Neural cell (in vitro differentiated cells): ENCODE data around the gene PTER.

Source experiments
- CTCF ChIP-seq: fragments of 450-650 bp; IDR thresholded peaks from 2 replicates; pipeline ENCODE4 v1.5.1; 2014; ENCODE audit warnings: antibody characterized with exemption, mild to moderate bottlenecking, moderate library complexity; ENCODE audit not compliant: poor library complexity, severe bottlenecking
- EP300 ChIP-seq: fragments of 450-650 bp; conservative IDR thresholded peaks from 2 replicates; pipeline ENCODE4 v1.6.1; 2014; ENCODE audit warnings: antibody characterized with exemption, mild to moderate bottlenecking, moderate library complexity; ENCODE audit not compliant: poor library complexity, severe bottlenecking
- EZH2 ChIP-seq: fragments of 200-600, 300-800 bp; shearing (Covaris generic), sonication (generic); IDR thresholded peaks from 2 replicates; pipeline ENCODE4 v1.6.1; 2014; ENCODE audit warnings: antibody characterized with exemption, low read length, borderline replicate concordance, mild to moderate bottlenecking; ENCODE audit not compliant: insufficient read depth, poor library complexity, severe bottlenecking
- MXI1 ChIP-seq: fragments of 450-650 bp; conservative IDR thresholded peaks from 2 replicates; pipeline ENCODE4 v1.6.1; 2014; ENCODE audit warnings: antibody characterized with exemption, mild to moderate bottlenecking; ENCODE audit not compliant: poor library complexity, severe bottlenecking
- POLR2AphosphoS5 ChIP-seq: IDR thresholded peaks from 2 replicates; pipeline ENCODE4 v1.6.1; 2012
- REST ChIP-seq: IDR thresholded peaks from 2 replicates; pipeline ENCODE4 v1.6.1; 2012; ENCODE audit warnings: borderline replicate concordance
- SMC3 ChIP-seq: fragments of 450-650 bp; conservative IDR thresholded peaks from 2 replicates; pipeline ENCODE4 v1.6.1; 2014; ENCODE audit warnings: antibody characterized with exemption, mild to moderate bottlenecking, moderate library complexity; ENCODE audit not compliant: poor library complexity
- TAF1 ChIP-seq: IDR thresholded peaks from 2 replicates; pipeline ENCODE4 v1.6.1; 2012; ENCODE audit warnings: low read depth

- TF ChIP-seq TAF1: no peak
- no peak for TF ChIP-seq REST
- no peak for TF ChIP-seq POLR2AphosphoS5
- no peak for TF ChIP-seq SMC3
- no peak for TF ChIP-seq CTCF
- no peak for TF ChIP-seq EZH2
- TF ChIP-seq MXI1: no peak
- no peak for TF ChIP-seq EP300
Observed at GRCh38 chr10:16440396-16441133, 3.8 kb downstream of the PTER start.
